Thoracic aorta (tissue), 2 donors: Measurements from ENCODE around the gene GNG2. TPM values are rescaled to one million over a fixed set of nuclear protein-coding genes. Genes with fewer than 3 reads are reported as not detected.

ENCODE experiments used
- ATAC-seq: fragments of 150-250 bp; one replicate; pipeline ENCODE4 v1.8.0; 2017; ENCODE audit warnings: low read depth; ENCODE audit not compliant: insufficient number of reproducible peaks, low FRiP score
- DNase-seq: peaks from one replicate; pipeline ENCODE4 v3.0.0-alpha.2; 2020; ENCODE audit warnings: low spot score
- H3K27ac ChIP-seq, 2 donors: fragments of 200-600 bp; sonication (generic); 1 replicate in 1 of 2; 2 replicates in 1 of 2; pipeline ENCODE4 v1.5.1; 2016; ENCODE audit warnings: mild to moderate bottlenecking in 2 of 2, moderate library complexity in 2 of 2
- H3K27me3 ChIP-seq: fragments of 200-600 bp; sonication (generic); replicated peaks from 2 replicates; pipeline ENCODE4 v1.6.0; 2016; ENCODE audit warnings: mild to moderate bottlenecking; ENCODE audit not compliant: insufficient read depth
- H3K36me3 ChIP-seq: fragments of 200-600 bp; sonication (generic); one replicate; pipeline ENCODE4 v1.5.1; 2016
- H3K4me1 ChIP-seq, 2 donors: fragments of 200-600 bp; sonication (generic); 1 replicate in 1 of 2; 2 replicates in 1 of 2; pipeline versions ENCODE4 v1.5.1 to v1.6.0; 2016; ENCODE audit warnings: low read depth in 2 of 2, mild to moderate bottlenecking in 1 of 2; ENCODE audit not compliant: control insufficient read depth in 1 of 2
- H3K4me3 ChIP-seq: fragments of 200-600 bp; sonication (generic); 2 replicates; pipeline ENCODE4 v1.5.1; 2016; ENCODE audit warnings: mild to moderate bottlenecking
- H3K9me3 ChIP-seq: fragments of 200-600 bp; sonication (generic); 2 replicates; pipeline ENCODE4 v1.5.1; 2016
- CTCF ChIP-seq: fragments of 200-600 bp; sonication (generic); IDR thresholded peaks from one replicate; pipeline ENCODE4 v1.5.1; 2019; ENCODE audit warnings: antibody characterized with exemption
- total RNA-seq, 2 donors: library from RNA; depleted of rRNA; stranded (reverse); fragments of >200 nt; gene quantifications; one replicate each; pipeline versions ENCODE4 v1.1.0 to v1.2.3, GENCODE V29; 2016

GNG2 gene
- total RNA-seq, 2 donors from 2014 or later = 8.7 to 9.3 TPM

GRCh38 chr14:51852541-51852940 lies 7.9 kb upstream of the GNG2 start:
- no peaks in the 10 kb centered on the region for H3K27me3 ChIP-seq
- H3K27ac ChIP-seq = no peak overlapping the region
- H3K4me1 ChIP-seq = no peaks in the 10 kb centered on the region
- no peak for TF ChIP-seq CTCF
- no peak for ATAC-seq
- H3K9me3 ChIP-seq = no peaks in the 10 kb centered on the region
- H3K36me3 ChIP-seq = no peaks in the 10 kb centered on the region
- no peak for DNase-seq
- no peak overlapping the region for H3K4me3 ChIP-seq

DNA sequence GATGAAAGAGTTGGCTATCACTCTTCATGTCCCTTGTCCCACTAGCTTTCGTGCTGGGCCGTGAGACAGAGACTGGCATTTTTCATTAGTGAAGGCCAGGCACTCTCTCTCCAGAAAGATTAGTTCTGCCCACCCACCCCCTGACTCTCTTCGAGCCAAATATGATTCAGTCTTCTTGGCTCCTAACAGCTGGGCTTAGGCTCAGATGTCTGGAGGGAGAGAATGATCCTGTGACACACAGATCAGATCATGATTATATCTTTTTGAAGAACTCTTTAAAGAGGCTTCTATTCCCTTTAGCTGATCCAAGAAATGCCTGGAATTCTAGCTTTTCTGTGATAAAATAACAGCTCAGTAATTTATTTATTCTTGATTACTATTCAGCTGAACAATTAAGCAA lies 5.2 kb upstream of the GNG2 start:
- ATAC-seq (no peak), DNase-seq (no peak)
- no peaks in the 10 kb centered on the region for H3K36me3 ChIP-seq
- H3K4me1 ChIP-seq = peaks cover 0 to 8% of the 10 kb centered on the region in 2 donors
- no peak overlapping the region for H3K27ac ChIP-seq
- no peaks in the 10 kb centered on the region for H3K27me3 ChIP-seq
- no peak for TF ChIP-seq CTCF
- no peak overlapping the region for H3K4me3 ChIP-seq
- no peaks in the 10 kb centered on the region for H3K9me3 ChIP-seq

- DNase-seq (no peak), ATAC-seq (no peak)
- no peak overlapping the region for H3K27ac ChIP-seq
- no peaks in the 10 kb centered on the region for H3K9me3 ChIP-seq
- H3K36me3 ChIP-seq = no peaks in the 10 kb centered on the region
- no peak for TF ChIP-seq CTCF
- no peak overlapping the region for H3K4me3 ChIP-seq
- H3K4me1 ChIP-seq = peaks cover 0 to 21% of the 10 kb centered on the region in 2 donors
- no peaks in the 10 kb centered on the region for H3K27me3 ChIP-seq
Measured at GRCh38 chr14:51856792-51857296, 3.6 kb upstream of the GNG2 start.

DNA sequence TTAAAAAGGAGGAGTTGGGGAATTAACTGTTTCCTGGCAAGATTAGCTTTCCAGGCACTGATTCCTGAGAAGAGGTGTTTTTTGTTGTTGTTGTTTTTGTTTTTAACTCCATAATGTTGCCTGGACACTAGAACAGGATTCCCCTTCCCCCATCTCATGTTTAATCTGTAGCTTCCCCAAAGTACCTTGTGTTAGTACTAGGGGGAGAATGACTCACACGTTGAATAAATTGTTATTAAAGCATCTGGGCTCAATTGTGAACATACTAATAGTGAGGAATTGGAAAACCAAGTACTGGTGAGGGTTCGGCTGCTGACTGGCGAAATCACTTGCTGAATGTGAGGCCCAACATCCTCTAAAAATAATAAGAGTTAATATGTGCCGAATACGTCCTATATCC lies 1.3 kb upstream of the GNG2 start:
- ATAC-seq (no peak), DNase-seq (no peak)
- H3K27ac ChIP-seq = no peak overlapping the region

DNA sequence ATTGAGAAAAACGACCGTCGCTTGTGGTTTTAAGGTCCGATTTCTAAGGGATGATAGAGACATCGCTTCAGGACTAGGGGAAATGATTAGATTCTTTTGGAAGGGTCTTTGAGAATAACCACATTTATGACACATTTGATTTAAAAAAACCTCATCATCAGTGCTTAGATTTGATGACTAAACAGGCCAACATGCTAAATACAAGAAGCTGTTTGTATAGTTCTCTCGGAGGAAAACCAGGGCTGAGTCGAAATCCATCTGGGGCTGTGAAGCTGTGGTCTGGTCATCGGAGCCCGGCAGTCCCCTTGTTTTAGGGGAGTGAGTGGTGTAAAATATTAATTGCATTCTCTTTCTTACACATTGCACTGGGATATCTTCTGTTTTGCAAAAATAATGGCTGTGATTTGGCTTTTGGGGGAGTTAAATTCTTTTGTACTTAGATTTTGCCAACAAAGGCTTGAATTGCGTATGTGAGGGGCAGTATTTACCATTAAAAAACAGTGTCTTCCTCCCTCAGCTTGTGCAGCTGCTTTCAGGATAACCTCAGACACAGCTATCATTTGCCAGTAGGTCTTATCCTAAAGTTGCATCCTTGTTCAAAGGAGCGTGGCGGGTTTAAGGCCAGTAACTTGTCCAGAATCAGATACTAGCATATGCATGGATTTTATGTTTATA lies 550 bp downstream of the GNG2 start:
- Histone ChIP-seq H3K27me3 (no peaks in the 10 kb centered on the region), H3K36me3 (no peaks in the 10 kb centered on the region), H3K4me1 (peaks cover 0 to 21% of the 10 kb centered on the region in 2 donors), H3K9me3 (no peaks in the 10 kb centered on the region), H3K4me3 (peak overlapping the region; percentile 59), H3K27ac (no peak overlapping the region)
- DNase-seq (no peak), ATAC-seq (no peak)
- no peak for TF ChIP-seq CTCF

More for the DNA sequence above, 1.3 kb upstream of the GNG2 start:
- no peaks in the 10 kb centered on the region for H3K36me3 ChIP-seq
- no peak for TF ChIP-seq CTCF
- no peaks in the 10 kb centered on the region for H3K9me3 ChIP-seq
- peaks cover 0 to 21% of the 10 kb centered on the region in 2 donors for H3K4me1 ChIP-seq
- no peaks in the 10 kb centered on the region for H3K27me3 ChIP-seq
- no peak overlapping the region for H3K4me3 ChIP-seq
